Neural progenitor cell (in vitro differentiated cells): Measurements from ENCODE around the gene SPINK1. TPM values are rescaled to one million over a fixed set of nuclear protein-coding genes. Genes with fewer than 3 reads are reported as not detected.
A peak's percentile ranks its signal among the peaks of the same experiment; 100 is the strongest.
"Not testable (repeated sequence)": the region's sequence is repeated elsewhere in the genome, so short reads cannot be mapped to it uniquely, and the experiment has no call there.

Experiments
- DNase-seq: peaks from one replicate; pipeline ENCODE4 v3.0.0-alpha.2; 2016; ENCODE audit warnings: low spot score
- H2AFZ ChIP-seq: fragments of 200-600 bp; sonication (generic); replicated peaks from 2 replicates; pipeline ENCODE4 v1.6.1; 2016; ENCODE audit warnings: antibody characterized with exemption
- H3F3A ChIP-seq: fragments of 200-600 bp; sonication (generic); 2 replicates; pipeline ENCODE4 v1.6.1; 2016; ENCODE audit warnings: antibody characterized with exemption, low read depth
- H3K27ac ChIP-seq: fragments of 200-600 bp; sonication (generic); 2 replicates; pipeline ENCODE4 v1.5.1; 2016; ENCODE audit warnings: mild to moderate bottlenecking
- H3K27me3 ChIP-seq: fragments of 200-600 bp; sonication (generic); 2 replicates; pipeline ENCODE4 v1.6.1; 2016; ENCODE audit warnings: mild to moderate bottlenecking, moderate library complexity
- H3K36me3 ChIP-seq: fragments of 200-600 bp; sonication (generic); 2 replicates; pipeline ENCODE4 v1.5.1; 2016
- H3K4me1 ChIP-seq: fragments of 200-600 bp; sonication (generic); 2 replicates; pipeline ENCODE4 v1.6.1; 2016; ENCODE audit warnings: mixed run types
- H3K4me2 ChIP-seq: fragments of 200-600 bp; sonication (generic); 2 replicates; pipeline ENCODE4 v1.6.1; 2016
- H3K4me3 ChIP-seq: fragments of 200-600 bp; sonication (generic); 2 replicates; pipeline ENCODE4 v1.5.1; 2016
- H3K79me2 ChIP-seq: fragments of 200-600 bp; sonication (generic); 2 replicates; pipeline ENCODE4 v1.6.1; 2016; ENCODE audit warnings: low read depth
- H3K9ac ChIP-seq: fragments of 200-600 bp; sonication (generic); 2 replicates; pipeline ENCODE4 v1.6.1; 2016
- H3K9me3 ChIP-seq: fragments of 200-600 bp; sonication (generic); 2 replicates; pipeline ENCODE4 v1.5.1; 2016; ENCODE audit warnings: low read depth
- H4K20me1 ChIP-seq: fragments of 200-600 bp; sonication (generic); 2 replicates; pipeline ENCODE4 v1.6.1; 2016; ENCODE audit warnings: low read depth
- H3K27ac Mint-ChIP-seq: 3 replicates; pipeline ENCODE4 v1.8.0; 2021; ENCODE audit warnings: mixed read lengths
- H3K27me3 Mint-ChIP-seq: 2 replicates; pipeline ENCODE4 v1.8.0; 2022; ENCODE audit warnings: low read depth, mild to moderate bottlenecking, inconsistent platforms, moderate library complexity, mixed read lengths; ENCODE audit not compliant: insufficient read depth
- H3K36me3 Mint-ChIP-seq: 3 replicates; pipeline ENCODE4 v1.8.0; 2021; ENCODE audit warnings: mixed read lengths
- H3K4me1 Mint-ChIP-seq: 3 replicates; pipeline ENCODE4 v1.8.0; 2021; ENCODE audit warnings: mixed read lengths
- H3K4me3 Mint-ChIP-seq: 3 replicates; pipeline ENCODE4 v1.8.0; 2021; ENCODE audit warnings: mild to moderate bottlenecking, moderate library complexity, mixed read lengths
- H3K9me3 Mint-ChIP-seq: 3 replicates; pipeline ENCODE4 v1.8.0; 2020; ENCODE audit warnings: mixed read lengths
- CTCF ChIP-seq: fragments of 200-600 bp; sonication (generic); IDR thresholded peaks from 2 replicates; pipeline ENCODE4 v1.5.1; 2017; ENCODE audit warnings: antibody characterized with exemption, mild to moderate bottlenecking
- EZH2 ChIP-seq: fragments of 200-600 bp; sonication (generic); IDR thresholded peaks from 2 replicates; pipeline ENCODE4 v1.6.1; 2017; ENCODE audit warnings: antibody characterized with exemption, mild to moderate bottlenecking, moderate library complexity
- EZH2phosphoT487 ChIP-seq: fragments of 200-600 bp; sonication (generic); IDR thresholded peaks from 2 replicates; pipeline ENCODE4 v1.6.1; 2017; ENCODE audit warnings: antibody characterized with exemption
- total RNA-seq: library from RNA; depleted of rRNA; stranded (reverse); fragments of >200 nt; gene quantifications from 2 replicates; pipeline ENCODE4 v1.2.3, GENCODE V29; 2015; ENCODE audit warnings: low replicate concordance

The SPINK1 gene
- total RNA-seq, 1 donor from 2014 or later: not detected

GRCh38 chr5:147830035-147830434 lies 1.4 kb downstream of the SPINK1 start:
- H3K4me3 ChIP-seq: no peak overlapping the region
- no peak overlapping the region for H3K9ac ChIP-seq
- Mint-ChIP-seq H3K27me3 (peaks cover 2% of the 10 kb centered on the region), H3K27ac (no peak overlapping the region), H3K4me3 (no peak overlapping the region), H3K4me1 (peaks cover 7% of the 10 kb centered on the region), H3K36me3 (no peaks in the 10 kb centered on the region), H3K9me3 (no peaks in the 10 kb centered on the region)
- H3K27me3 ChIP-seq: no peaks in the 10 kb centered on the region
- no peaks in the 10 kb centered on the region for H3K36me3 ChIP-seq
- no peaks in the 10 kb centered on the region for H3F3A ChIP-seq
- DNase-seq: no peak
- H3K27ac ChIP-seq: no peak overlapping the region
- no peaks in the 10 kb centered on the region for H3K4me1 ChIP-seq
- H3K4me2 ChIP-seq: no peak overlapping the region
- no peak for TF ChIP-seq EZH2phosphoT487
- TF ChIP-seq CTCF: no peak
- no peak for TF ChIP-seq EZH2
- H4K20me1 ChIP-seq: no peaks in the 10 kb centered on the region
- no peaks in the 10 kb centered on the region for H3K9me3 ChIP-seq
- no peak overlapping the region for H2AFZ ChIP-seq
- H3K79me2 ChIP-seq: no peaks in the 10 kb centered on the region

- not testable (repeated sequence) for H3K27ac Mint-ChIP-seq, H3K27me3 Mint-ChIP-seq, H3K4me3 Mint-ChIP-seq, H4K20me1 ChIP-seq, H3K9me3 Mint-ChIP-seq, H3K4me1 ChIP-seq, H3K9ac ChIP-seq, DNase-seq, H3K27ac ChIP-seq, H3K4me3 ChIP-seq, H3K27me3 ChIP-seq, H2AFZ ChIP-seq, H3F3A ChIP-seq, H3K36me3 ChIP-seq, H3K4me2 ChIP-seq, H3K36me3 Mint-ChIP-seq, H3K4me1 Mint-ChIP-seq, H3K79me2 ChIP-seq, H3K9me3 ChIP-seq
These were observed 4.5 kb downstream of the SPINK1 start for GRCh38 chr5:147827017-147827416.

GRCh38 chr5:147826361-147826760 lies 5.1 kb downstream of the SPINK1 start:
- H3K36me3 ChIP-seq: no peaks in the 10 kb centered on the region
- no peaks in the 10 kb centered on the region for H3F3A ChIP-seq
- no peaks in the 10 kb centered on the region for H3K9me3 Mint-ChIP-seq
- no peaks in the 10 kb centered on the region for H3K9me3 ChIP-seq
- H3K4me3 ChIP-seq: no peak overlapping the region
- H3K36me3 Mint-ChIP-seq: no peaks in the 10 kb centered on the region
- no peak overlapping the region for H2AFZ ChIP-seq
- no peak overlapping the region for H3K9ac ChIP-seq
- no peaks in the 10 kb centered on the region for H3K27me3 ChIP-seq
- H3K27me3 Mint-ChIP-seq: peaks cover 2% of the 10 kb centered on the region
- H3K79me2 ChIP-seq: no peaks in the 10 kb centered on the region
- no peaks in the 10 kb centered on the region for H3K4me1 Mint-ChIP-seq
- H3K27ac Mint-ChIP-seq: no peak overlapping the region
- no peak overlapping the region for H3K4me3 Mint-ChIP-seq
- no peak for DNase-seq
- no peak overlapping the region for H3K27ac ChIP-seq
- H3K4me2 ChIP-seq: no peak overlapping the region
- H4K20me1 ChIP-seq: no peaks in the 10 kb centered on the region
- H3K4me1 ChIP-seq: no peaks in the 10 kb centered on the region
- TF ChIP-seq CTCF: no peak
- TF ChIP-seq EZH2: no peak
- TF ChIP-seq EZH2phosphoT487: no peak

GRCh38 chr5:147822686-147823491 lies 8.6 kb downstream of the SPINK1 start:
- H3K79me2 ChIP-seq: no peaks in the 10 kb centered on the region
- Mint-ChIP-seq H3K4me1 (no peaks in the 10 kb centered on the region), H3K9me3 (no peaks in the 10 kb centered on the region), H3K4me3 (no peak overlapping the region), H3K27me3 (peaks cover 2% of the 10 kb centered on the region), H3K27ac (no peak overlapping the region), H3K36me3 (no peaks in the 10 kb centered on the region)
- no peaks in the 10 kb centered on the region for H3K4me1 ChIP-seq
- no peak overlapping the region for H3K9ac ChIP-seq
- no peak overlapping the region for H3K4me3 ChIP-seq
- peak overlapping the region; percentile 15 for H2AFZ ChIP-seq
- no peaks in the 10 kb centered on the region for H3F3A ChIP-seq
- H3K36me3 ChIP-seq: no peaks in the 10 kb centered on the region
- H3K4me2 ChIP-seq: no peak overlapping the region
- TF ChIP-seq EZH2phosphoT487 (no peak), CTCF (peak; percentile 96)
- no peaks in the 10 kb centered on the region for H3K27me3 ChIP-seq
- no peak overlapping the region for H3K27ac ChIP-seq
- DNase-seq: peak; percentile 73
- H3K9me3 ChIP-seq: no peaks in the 10 kb centered on the region
- no peaks in the 10 kb centered on the region for H4K20me1 ChIP-seq

DNA sequence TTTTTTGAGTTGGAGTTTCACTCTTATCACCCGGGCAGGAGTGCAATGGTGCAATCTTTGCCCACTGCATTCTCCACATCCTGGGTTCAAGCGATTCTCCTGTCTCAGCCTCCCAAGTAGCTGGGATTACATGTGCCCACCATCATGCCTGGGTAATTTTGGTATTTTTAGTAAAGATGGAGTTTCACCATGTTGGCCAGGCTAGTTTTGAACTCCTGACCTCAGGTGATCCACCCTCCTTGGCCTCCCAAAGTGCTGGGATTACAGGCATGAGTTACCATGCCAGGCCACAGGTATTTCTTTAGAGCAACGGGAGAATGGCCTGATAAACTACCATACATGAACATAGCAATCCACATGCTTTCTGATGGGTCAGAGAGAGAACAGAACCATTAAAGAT lies 9.2 kb downstream of the SPINK1 start:
- H3K9me3 ChIP-seq, H3K79me2 ChIP-seq, H3K27ac Mint-ChIP-seq, H4K20me1 ChIP-seq, H3K9ac ChIP-seq, H3F3A ChIP-seq, H3K36me3 Mint-ChIP-seq, H3K4me1 ChIP-seq, H3K4me1 Mint-ChIP-seq, H3K27ac ChIP-seq, H3K27me3 Mint-ChIP-seq, H3K27me3 ChIP-seq, H3K4me3 ChIP-seq, H3K36me3 ChIP-seq, H3K4me2 ChIP-seq, H3K4me3 Mint-ChIP-seq, H3K9me3 Mint-ChIP-seq, DNase-seq: not testable (repeated sequence)
- H2AFZ ChIP-seq: peak overlapping the region; percentile 15
